ENCODE results near the gene RPP21.
A peak's percentile ranks its signal among the peaks of the same experiment; 100 is the strongest.

The RPP21 gene

DNA sequence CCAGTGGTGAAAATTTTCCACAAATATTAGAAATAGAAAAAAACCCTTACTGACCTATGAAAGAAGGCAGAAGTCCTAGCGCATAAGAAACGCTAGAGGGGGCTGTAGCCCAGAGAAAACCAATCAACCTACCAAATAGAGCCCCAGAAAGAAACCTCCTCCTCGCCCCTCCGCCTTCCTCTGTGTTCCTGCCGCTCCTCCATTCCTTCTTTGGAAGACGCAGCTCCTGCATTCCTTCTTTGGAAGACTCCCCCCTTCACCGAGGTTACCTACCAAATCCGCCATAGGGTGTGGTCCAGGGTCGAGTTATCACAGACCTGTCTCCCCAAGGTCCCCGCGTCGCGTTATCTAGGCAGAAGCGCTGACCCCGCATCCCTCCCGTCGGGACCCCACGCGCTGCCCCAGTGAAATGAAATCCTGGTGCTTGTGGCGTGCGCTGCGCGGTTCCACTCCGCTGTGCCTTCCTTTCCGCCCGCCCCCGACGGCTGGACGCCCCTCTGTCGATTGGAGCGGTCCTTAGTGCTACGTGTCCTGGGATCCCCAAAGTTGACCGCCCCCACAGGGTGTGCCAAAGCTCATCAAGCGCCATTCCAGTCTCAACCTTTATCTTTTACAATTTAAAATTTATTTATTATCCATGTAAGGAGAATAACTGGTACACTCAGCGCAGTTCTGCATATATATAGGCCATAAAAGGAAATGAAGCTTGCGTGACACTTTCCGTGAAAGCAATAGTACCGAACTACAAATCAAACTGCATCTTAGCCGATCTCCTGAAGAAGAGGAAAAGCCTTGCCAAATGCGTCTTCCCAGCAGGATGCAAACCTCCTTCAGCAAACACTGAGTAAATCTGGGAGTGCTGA is 13.0 kb downstream of the RPP21 start (continued):
- TF ChIP-seq HOXA7 (CRISPR knock-in tag; IDR thresholded peaks at IDR 0.05; ENCODE audit: borderline replicate concordance) (no peak), ZFHX2 (tag by site-specific recombination; conservative IDR thresholded peaks at IDR 0.05) (peak; percentile 44), ZSCAN23 (tag by site-specific recombination; IDR thresholded peaks at IDR 0.05) (no peak), ZNF76 (tag by site-specific recombination; IDR thresholded peaks at IDR 0.05; ENCODE audit: borderline replicate concordance, low read depth) (no peak), ZBTB7A (tag by site-specific recombination; IDR thresholded peaks at IDR 0.05; ENCODE audit: low read depth) (no peak), MZF1 (tag by site-specific recombination; IDR thresholded peaks at IDR 0.05; ENCODE audit: borderline replicate concordance) (no peak), ZNF223 (tag by site-specific recombination; IDR thresholded peaks at IDR 0.05) (no peak), YY2 (tag by site-specific recombination; IDR thresholded peaks at IDR 0.05) (no peak; the same call in 1 of the 2 replicates)
- TF ChIP-seq, protein P1, sequence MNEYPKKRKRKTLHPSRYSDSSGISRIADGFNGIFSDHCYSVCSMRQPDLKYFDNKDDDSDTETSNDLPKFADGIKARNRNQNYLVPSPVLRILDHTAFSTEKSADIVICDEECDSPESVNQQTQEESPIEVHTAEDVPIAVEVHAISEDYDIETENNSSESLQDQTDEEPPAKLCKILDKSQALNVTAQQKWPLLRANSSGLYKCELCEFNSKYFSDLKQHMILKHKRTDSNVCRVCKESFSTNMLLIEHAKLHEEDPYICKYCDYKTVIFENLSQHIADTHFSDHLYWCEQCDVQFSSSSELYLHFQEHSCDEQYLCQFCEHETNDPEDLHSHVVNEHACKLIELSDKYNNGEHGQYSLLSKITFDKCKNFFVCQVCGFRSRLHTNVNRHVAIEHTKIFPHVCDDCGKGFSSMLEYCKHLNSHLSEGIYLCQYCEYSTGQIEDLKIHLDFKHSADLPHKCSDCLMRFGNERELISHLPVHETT (tag by site-specific recombination; IDR thresholded peaks at IDR 0.05), result no peak
- TF ChIP-seq, protein P2, sequence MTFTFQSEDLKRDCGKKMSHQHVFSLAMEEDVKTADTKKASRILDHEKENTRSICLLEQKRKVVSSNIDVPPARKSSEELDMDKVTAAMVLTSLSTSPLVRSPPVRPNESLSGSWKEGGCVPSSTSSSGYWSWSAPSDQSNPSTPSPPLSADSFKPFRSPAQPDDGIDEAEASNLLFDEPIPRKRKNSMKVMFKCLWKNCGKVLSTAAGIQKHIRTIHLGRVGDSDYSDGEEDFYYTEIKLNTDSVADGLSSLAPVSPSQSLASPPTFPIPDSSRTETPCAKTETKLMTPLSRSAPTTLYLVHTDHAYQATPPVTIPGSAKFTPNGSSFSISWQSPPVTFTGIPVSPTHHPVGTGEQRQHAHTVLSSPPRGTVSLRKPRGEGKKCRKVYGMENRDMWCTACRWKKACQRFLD (tag by site-specific recombination; IDR thresholded peaks at IDR 0.05), result no peak

DNA sequence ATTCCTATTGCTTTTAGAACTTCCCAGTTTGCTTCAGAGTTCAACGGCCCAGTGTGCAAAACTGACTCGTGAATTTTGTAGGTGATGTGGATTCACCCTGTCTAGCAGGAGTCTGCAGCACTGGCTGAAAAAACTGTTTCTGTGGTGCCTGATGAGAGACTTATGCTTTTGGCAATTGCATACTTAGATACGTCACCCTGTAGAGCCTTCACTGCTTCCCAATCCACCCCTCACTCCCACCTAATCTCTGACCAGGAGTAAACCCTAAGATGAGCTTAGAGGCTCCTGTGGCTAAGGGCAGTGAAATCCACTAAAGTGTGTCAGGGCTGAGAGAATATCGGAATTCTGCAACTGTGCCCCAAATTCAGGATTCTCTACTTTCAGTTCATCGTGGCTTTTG is 14.3 kb downstream of the RPP21 start:
- Histone ChIP-seq H3K4me3 (ENCODE audit: low read depth, low read length) (no peak overlapping the region), H3K27ac (ENCODE audit: extremely low read depth, low read depth, low read length) (no peak overlapping the region), H3K4me1 (ENCODE audit: control insufficient read depth, insufficient read depth, low read length) (no peaks in the 10 kb centered on the region), H3K36me3 (ENCODE audit: control insufficient read depth in 2 of 2, insufficient read depth in 1 of 2, low read length in 2 of 2) (no peaks in the 10 kb centered on the region), H3K9me3 (ENCODE audit: control insufficient read depth, insufficient read depth, low read depth, low read length) (no peaks in the 10 kb centered on the region)
- ChIA-PET CTCF (interaction anchor here (0.6 to 4.5 kb wide), 14 partner anchors 8 to 120 kb away, joined by 3 to 41 read pairs (median 6); no protein-coding TSS in a partner anchor), POLR2A (no interaction called here)
- TF ChIP-seq ZNF157 (tag by site-specific recombination; IDR thresholded peaks at IDR 0.05), result no peak
- TF ChIP-seq, protein P3, sequence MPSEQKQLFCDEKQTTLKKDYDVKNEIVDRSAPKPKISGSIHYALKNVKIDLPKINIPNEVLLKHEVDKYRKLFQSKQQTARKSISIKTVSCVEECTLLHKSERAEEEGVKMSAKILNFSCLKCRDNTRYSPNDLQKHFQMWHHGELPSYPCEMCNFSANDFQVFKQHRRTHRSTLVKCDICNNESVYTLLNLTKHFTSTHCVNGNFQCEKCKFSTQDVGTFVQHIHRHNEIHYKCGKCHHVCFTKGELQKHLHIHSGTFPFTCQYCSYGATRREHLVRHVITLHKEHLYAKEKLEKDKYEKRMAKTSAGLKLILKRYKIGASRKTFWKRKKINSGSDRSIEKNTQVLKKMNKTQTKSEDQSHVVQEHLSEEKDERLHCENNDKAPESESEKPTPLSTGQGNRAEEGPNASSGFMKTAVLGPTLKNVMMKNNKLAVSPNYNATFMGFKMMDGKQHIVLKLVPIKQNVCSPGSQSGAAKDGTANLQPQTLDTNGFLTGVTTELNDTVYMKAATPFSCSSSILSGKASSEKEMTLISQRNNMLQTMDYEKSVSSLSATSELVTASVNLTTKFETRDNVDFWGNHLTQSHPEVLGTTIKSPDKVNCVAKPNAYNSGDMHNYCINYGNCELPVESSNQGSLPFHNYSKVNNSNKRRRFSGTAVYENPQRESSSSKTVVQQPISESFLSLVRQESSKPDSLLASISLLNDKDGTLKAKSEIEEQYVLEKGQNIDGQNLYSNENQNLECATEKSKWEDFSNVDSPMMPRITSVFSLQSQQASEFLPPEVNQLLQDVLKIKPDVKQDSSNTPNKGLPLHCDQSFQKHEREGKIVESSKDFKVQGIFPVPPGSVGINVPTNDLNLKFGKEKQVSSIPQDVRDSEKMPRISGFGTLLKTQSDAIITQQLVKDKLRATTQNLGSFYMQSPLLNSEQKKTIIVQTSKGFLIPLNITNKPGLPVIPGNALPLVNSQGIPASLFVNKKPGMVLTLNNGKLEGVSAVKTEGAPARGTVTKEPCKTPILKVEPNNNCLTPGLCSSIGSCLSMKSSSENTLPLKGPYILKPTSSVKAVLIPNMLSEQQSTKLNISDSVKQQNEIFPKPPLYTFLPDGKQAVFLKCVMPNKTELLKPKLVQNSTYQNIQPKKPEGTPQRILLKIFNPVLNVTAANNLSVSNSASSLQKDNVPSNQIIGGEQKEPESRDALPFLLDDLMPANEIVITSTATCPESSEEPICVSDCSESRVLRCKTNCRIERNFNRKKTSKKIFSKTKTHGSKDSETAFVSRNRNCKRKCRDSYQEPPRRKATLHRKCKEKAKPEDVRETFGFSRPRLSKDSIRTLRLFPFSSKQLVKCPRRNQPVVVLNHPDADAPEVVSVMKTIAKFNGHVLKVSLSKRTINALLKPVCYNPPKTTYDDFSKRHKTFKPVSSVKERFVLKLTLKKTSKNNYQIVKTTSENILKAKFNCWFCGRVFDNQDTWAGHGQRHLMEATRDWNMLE (tag by site-specific recombination; conservative IDR thresholded peaks at IDR 0.05; ENCODE audit: low read depth), result no peak

DNA sequence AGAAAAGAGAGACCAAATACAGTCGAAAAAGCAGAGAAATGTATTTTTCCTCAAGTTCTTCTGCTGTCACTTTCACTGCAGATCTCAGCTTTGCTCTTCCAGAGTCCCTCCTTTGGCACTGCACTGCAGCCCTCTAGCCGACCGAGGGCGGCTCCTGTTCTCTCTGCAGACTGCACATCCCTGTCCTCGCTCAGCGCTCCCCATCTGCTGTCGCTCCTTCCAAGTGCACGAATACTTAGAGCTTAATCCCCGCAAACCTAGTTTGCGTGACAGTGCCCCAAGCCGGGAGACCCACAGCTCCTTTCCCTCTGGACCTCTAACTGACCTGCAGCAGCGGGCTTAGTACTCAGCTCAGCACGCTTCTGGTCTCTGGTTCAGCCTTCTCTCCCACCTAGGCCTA is 15.2 kb downstream of the RPP21 start:
- ChIA-PET CTCF (interaction anchor here (0.6 to 4.5 kb wide), 3 partner anchors 37 to 269 kb away, joined by 4 to 41 read pairs (median 16); no protein-coding TSS in a partner anchor), POLR2A (no interaction called here)
- no peaks in the 10 kb centered on the region for H3K9me3 ChIP-seq (ENCODE audit: control insufficient read depth, insufficient read depth, low read depth, low read length)
- TF ChIP-seq, protein P4, sequence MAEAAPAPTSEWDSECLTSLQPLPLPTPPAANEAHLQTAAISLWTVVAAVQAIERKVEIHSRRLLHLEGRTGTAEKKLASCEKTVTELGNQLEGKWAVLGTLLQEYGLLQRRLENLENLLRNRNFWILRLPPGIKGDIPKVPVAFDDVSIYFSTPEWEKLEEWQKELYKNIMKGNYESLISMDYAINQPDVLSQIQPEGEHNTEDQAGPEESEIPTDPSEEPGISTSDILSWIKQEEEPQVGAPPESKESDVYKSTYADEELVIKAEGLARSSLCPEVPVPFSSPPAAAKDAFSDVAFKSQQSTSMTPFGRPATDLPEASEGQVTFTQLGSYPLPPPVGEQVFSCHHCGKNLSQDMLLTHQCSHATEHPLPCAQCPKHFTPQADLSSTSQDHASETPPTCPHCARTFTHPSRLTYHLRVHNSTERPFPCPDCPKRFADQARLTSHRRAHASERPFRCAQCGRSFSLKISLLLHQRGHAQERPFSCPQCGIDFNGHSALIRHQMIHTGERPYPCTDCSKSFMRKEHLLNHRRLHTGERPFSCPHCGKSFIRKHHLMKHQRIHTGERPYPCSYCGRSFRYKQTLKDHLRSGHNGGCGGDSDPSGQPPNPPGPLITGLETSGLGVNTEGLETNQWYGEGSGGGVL (tag by site-specific recombination; IDR thresholded peaks at IDR 0.05), result no peak
- no peak for TF ChIP-seq KLF10 (tag by site-specific recombination; IDR thresholded peaks at IDR 0.05)
- no peaks in the 10 kb centered on the region for H3K36me3 ChIP-seq (ENCODE audit: control insufficient read depth in 2 of 2, insufficient read depth in 1 of 2, low read length in 2 of 2)
- H3K27ac ChIP-seq (ENCODE audit: extremely low read depth, low read depth, low read length), result no peak overlapping the region
- H3K4me3 ChIP-seq (ENCODE audit: low read depth, low read length), result no peak overlapping the region
- H3K4me1 ChIP-seq (ENCODE audit: control insufficient read depth, insufficient read depth, low read length), result no peaks in the 10 kb centered on the region
